Kidney (tissue), 14 donors: ENCODE data around the gene CSNK1G1. TPM values are rescaled to one million over a fixed set of nuclear protein-coding genes. Genes with fewer than 3 reads are reported as not detected.
"Not testable (repeated sequence)": the region's sequence is repeated elsewhere in the genome, so short reads cannot be mapped to it uniquely, and the experiment has no call there.

Source experiments
- DNase-seq, 5 donors: peaks; one replicate each; pipeline ENCODE4 v3.0.0-alpha.2; 2013 to 2020
- FAIRE-seq: peaks from 2 replicates; lab custom pipeline; 2012; peaks lifted over from hg19 to GRCh38; lab: Jason Lieb, UNC
- H3K27ac ChIP-seq, 2 donors: one replicate each; pipeline ENCODE4 v1.7.0; 2013; ENCODE audit warnings: low read depth in 2 of 2, low read length in 2 of 2, inconsistent platforms in 1 of 2
- H3K27me3 ChIP-seq: one replicate; pipeline ENCODE4 v1.7.1; 2013; ENCODE audit warnings: low read length, inconsistent platforms; ENCODE audit not compliant: control insufficient read depth, insufficient read depth
- H3K36me3 ChIP-seq, 3 donors: one replicate each; pipeline versions ENCODE4 v1.7.0 to v1.7.1; 2013; ENCODE audit warnings: low read length in 3 of 3, control low read depth in 1 of 3, inconsistent platforms in 1 of 3; ENCODE audit not compliant: insufficient read depth in 3 of 3, control insufficient read depth in 2 of 3
- H3K4me1 ChIP-seq, 3 donors: one replicate each; pipeline versions ENCODE4 v1.7.0 to v1.7.1; 2013; ENCODE audit warnings: low read length in 3 of 3, inconsistent platforms in 1 of 3, low read depth in 1 of 3; ENCODE audit not compliant: control insufficient read depth in 2 of 3, insufficient read depth in 2 of 3
- H3K4me3 ChIP-seq, 3 donors: one replicate each; pipeline versions ENCODE4 v1.7.0 to v1.8.1; 2013; ENCODE audit warnings: low read length in 3 of 3, control low read depth in 1 of 3, inconsistent platforms in 1 of 3
- H3K9ac ChIP-seq, 3 donors: one replicate each; pipeline versions ENCODE4 v1.7.0 to v1.7.1; 2013; ENCODE audit warnings: low read length in 3 of 3, control low read depth in 1 of 3, inconsistent platforms in 1 of 3
- H3K9me3 ChIP-seq, 3 donors: one replicate each; pipeline versions ENCODE4 v1.7.0 to v1.7.1; 2013; ENCODE audit warnings: low read length in 3 of 3, control low read depth in 1 of 3, inconsistent platforms in 1 of 3; ENCODE audit not compliant: control insufficient read depth in 2 of 3, insufficient read depth in 1 of 3
- CTCF ChIP-seq: IDR thresholded peaks from 3 replicates; pipeline ENCODE4 v1.5.1; 2012; ENCODE audit warnings: mild to moderate bottlenecking, moderate library complexity, borderline replicate concordance; ENCODE audit not compliant: insufficient read depth; ENCODE audit errors: extremely low read depth
- intact Hi-C: fragments of 100-400 bp; cut with DNase I; formaldehyde crosslinking; loops from one replicate; pipeline ENCODE4 v1.11.1; 2022
- polyA plus RNA-seq: library from polyadenylated mRNA; stranded (reverse); fragments of 350-450 nt; fragmentation: Illumina TruSeq; extraction: RNeasy Lipid Tissue Mini Kit (QIAGEN cat#74804); gene quantifications from one replicate; pipeline ENCODE4 v1.2.3, GENCODE V29; 2014; ENCODE audit warnings: low read depth, low replicate concordance; ENCODE audit not compliant: insufficient read depth
- total RNA-seq: library from RNA; stranded (reverse); fragmentation: NEBNext Ultra II Directional; extraction: Animal tissue kit (Norgen Biotek cat#: 25700); gene quantifications from one replicate; pipeline ENCODE4 v1.2.1, GENCODE V29; 2021
- donor health status: control.
- donor health status: control.
- donor health status: control.
- donor health status: control.
- donor health status: control.
- donor health status: DM: yes; HTN: yes; CAD: no.
- donor health status: Normal renal cell carcinoma (clear cell type).

Gene CSNK1G1
- total and polyA plus RNA-seq, 2 donors from 2014 or later: 5.0 to 25.8 TPM

- Histone ChIP-seq H3K4me3 (no peak overlapping the region), H3K4me1 (no peaks in the 10 kb centered on the region), H3K9me3 (no peaks in the 10 kb centered on the region), H3K9ac (no peak overlapping the region), H3K36me3 (peaks cover 14 to 55% (median 36%) of the 10 kb centered on the region in 3 donors), H3K27ac (no peak overlapping the region), H3K27me3 (no peaks in the 10 kb centered on the region)
- FAIRE-seq (no peak), DNase-seq (no peak)
- no peak for TF ChIP-seq CTCF
- intact Hi-C loops: no loop called here
These were observed 234.4 kb downstream of the CSNK1G1 start for GRCh38 chr15:64121614-64122013.

- H3K9ac ChIP-seq, H3K27me3 ChIP-seq, DNase-seq, FAIRE-seq, H3K9me3 ChIP-seq, H3K4me3 ChIP-seq, H3K27ac ChIP-seq, intact Hi-C loops, H3K4me1 ChIP-seq: not testable (repeated sequence)
- peaks cover 10 to 59% (median 40%) of the 10 kb centered on the region in 3 donors for H3K36me3 ChIP-seq
These were observed 235.7 kb downstream of the CSNK1G1 start for GRCh38 chr15:64120322-64120721.

- Histone ChIP-seq H3K9ac (no peak overlapping the region), H3K27me3 (no peaks in the 10 kb centered on the region), H3K27ac (no peak overlapping the region), H3K9me3 (no peaks in the 10 kb centered on the region), H3K4me3 (no peak overlapping the region), H3K36me3 (peaks cover 8 to 49% (median 35%) of the 10 kb centered on the region in 3 donors), H3K4me1 (peaks cover 0 to 2% (median 0%) of the 10 kb centered on the region in 3 donors)
- FAIRE-seq (no peak), DNase-seq (no peak)
- no peak for TF ChIP-seq CTCF
- intact Hi-C loops: no loop called here
These were observed 238.1 kb downstream of the CSNK1G1 start for GRCh38 chr15:64117759-64118487.

Other genes with a start within 250 kb of the CSNK1G1 start
- 4.6 TPM for gene SNX22, start 204.4 kb downstream of the CSNK1G1 start, total RNA-seq
- 1.1 TPM for gene SNX22, start 204.4 kb downstream of the CSNK1G1 start, polyA plus RNA-seq
- gene PPIB, start 193.2 kb downstream of the CSNK1G1 start, total RNA-seq: 484 TPM
- gene PPIB, start 193.2 kb downstream of the CSNK1G1 start, polyA plus RNA-seq: 705 TPM
- gene PCLAF, start 25.3 kb upstream of the CSNK1G1 start, total RNA-seq: 1.5 TPM
- gene PCLAF, start 25.3 kb upstream of the CSNK1G1 start, polyA plus RNA-seq: 1.3 TPM
- 29.8 TPM for gene TRIP4, start 31.7 kb upstream of the CSNK1G1 start, total RNA-seq
- gene TRIP4, start 31.7 kb upstream of the CSNK1G1 start, polyA plus RNA-seq: 33.1 TPM
- gene ZNF609, start 104.4 kb upstream of the CSNK1G1 start, total RNA-seq: 37.2 TPM
- 3.1 TPM for gene ZNF609, start 104.4 kb upstream of the CSNK1G1 start, polyA plus RNA-seq